Measurements from ENCODE around the gene C3orf18.

Gene C3orf18

GRCh38 chr3:50525987-50526386, 41.6 kb downstream of the C3orf18 start:
- no peak for TF ChIP-seq CTCF (conservative IDR thresholded peaks at IDR 0.05; ENCODE audit: low read depth, low read length)
- H3K27ac ChIP-seq, result no peak overlapping the region
- H3K36me3 ChIP-seq (ENCODE audit: insufficient read depth), result no peaks in the 10 kb centered on the region
- no peak overlapping the region for H2AFZ ChIP-seq (ENCODE audit: low read depth)
- H3K4me1 ChIP-seq (ENCODE audit: low read depth, poor library complexity, severe bottlenecking), result peaks cover 5% of the 10 kb centered on the region
- H3K27me3 ChIP-seq (ENCODE audit: insufficient read depth, low read depth), result peaks cover 9% of the 10 kb centered on the region; the same call in 1 of the 2 replicates
- H3K4me3 ChIP-seq (IDR thresholded peaks at IDR 0.05; ENCODE audit: insufficient read depth, low read depth, low read length), result no peak overlapping the region
- H3K9ac ChIP-seq, result no peak overlapping the region
- H3K4me2 ChIP-seq, result no peak overlapping the region
- H4K20me1 ChIP-seq (ENCODE audit: insufficient read depth), result no peaks in the 10 kb centered on the region
- H3K79me2 ChIP-seq (ENCODE audit: insufficient read depth, low read depth), result no peaks in the 10 kb centered on the region

GRCh38 chr3:50525191-50525910, 42.2 kb downstream of the C3orf18 start:
- H3K27me3 ChIP-seq (ENCODE audit: insufficient read depth, low read depth), result peaks cover 7% of the 10 kb centered on the region; the same call in 1 of the 2 replicates

GRCh38 chr3:50524746-50525145, 42.8 kb downstream of the C3orf18 start:
- Histone ChIP-seq H3K27ac (no peak overlapping the region), H3K36me3 (ENCODE audit: insufficient read depth) (no peaks in the 10 kb centered on the region), H3K9ac (no peak overlapping the region), H3K4me3 (IDR thresholded peaks at IDR 0.05; ENCODE audit: insufficient read depth, low read depth, low read length) (no peak overlapping the region), H4K20me1 (ENCODE audit: insufficient read depth) (no peaks in the 10 kb centered on the region), H3K4me1 (ENCODE audit: low read depth, poor library complexity, severe bottlenecking) (peaks cover 5% of the 10 kb centered on the region), H2AFZ (ENCODE audit: low read depth) (no peak overlapping the region), H3K27me3 (ENCODE audit: insufficient read depth, low read depth) (peaks cover 7% of the 10 kb centered on the region; the same call in 1 of the 2 replicates), H3K4me2 (no peak overlapping the region), H3K79me2 (ENCODE audit: insufficient read depth, low read depth) (no peaks in the 10 kb centered on the region)
- TF ChIP-seq CTCF (conservative IDR thresholded peaks at IDR 0.05; ENCODE audit: low read depth, low read length), result no peak

More at GRCh38 chr3:50525191-50525910, 42.2 kb downstream of the C3orf18 start:
- TF ChIP-seq CTCF (conservative IDR thresholded peaks at IDR 0.05; ENCODE audit: low read depth, low read length), result no peak
- H3K4me3 ChIP-seq (IDR thresholded peaks at IDR 0.05; ENCODE audit: insufficient read depth, low read depth, low read length), result no peak overlapping the region
- H3K9ac ChIP-seq, result no peak overlapping the region
- H4K20me1 ChIP-seq (ENCODE audit: insufficient read depth), result no peaks in the 10 kb centered on the region
- H3K4me2 ChIP-seq, result no peak overlapping the region
- H3K79me2 ChIP-seq (ENCODE audit: insufficient read depth, low read depth), result no peaks in the 10 kb centered on the region
- peaks cover 5% of the 10 kb centered on the region for H3K4me1 ChIP-seq (ENCODE audit: low read depth, poor library complexity, severe bottlenecking)
- no peaks in the 10 kb centered on the region for H3K36me3 ChIP-seq (ENCODE audit: insufficient read depth)
- H2AFZ ChIP-seq (ENCODE audit: low read depth), result no peak overlapping the region
- H3K27ac ChIP-seq, result no peak overlapping the region

- Histone ChIP-seq H3K79me2 (ENCODE audit: insufficient read depth, low read depth) (no peaks in the 10 kb centered on the region), H3K4me2 (no peak overlapping the region), H3K27me3 (ENCODE audit: insufficient read depth, low read depth) (peaks cover 12% of the 10 kb centered on the region; the same call in 1 of the 2 replicates), H3K27ac (no peak overlapping the region), H3K36me3 (ENCODE audit: insufficient read depth) (no peaks in the 10 kb centered on the region), H4K20me1 (ENCODE audit: insufficient read depth) (no peaks in the 10 kb centered on the region), H2AFZ (ENCODE audit: low read depth) (no peak overlapping the region), H3K4me1 (ENCODE audit: low read depth, poor library complexity, severe bottlenecking) (peaks cover 5% of the 10 kb centered on the region), H3K4me3 (IDR thresholded peaks at IDR 0.05; ENCODE audit: insufficient read depth, low read depth, low read length) (no peak overlapping the region), H3K9ac (no peak overlapping the region)
- TF ChIP-seq CTCF (conservative IDR thresholded peaks at IDR 0.05; ENCODE audit: low read depth, low read length), result no peak
These were observed 44.2 kb downstream of the C3orf18 start for GRCh38 chr3:50523279-50523811.

All from KMS-11 (cell line).